Stimulated activated CD8-positive, alpha-beta memory T cell treated with anti-CD3 and anti-CD28 coated beads, Interleukin-7, amount 100 ng/mL, for 1 hour (primary cell): Measurements from ENCODE around the gene TMEM95.

Source experiments
- DNase-seq, 2 donors: peaks; one replicate each; pipeline ENCODE4 v3.0.0-alpha.2; 2020; ENCODE audit warnings: low read depth in 2 of 2

The TMEM95 gene

GRCh38 chr17:7403977-7404736 lies 49.2 kb downstream of the TMEM95 start, which contains the start of gene TMEM256:
Gene TMEM256 (minus strand): TSS chr17:7404097. CDS start chr17:7404084, 13 bp downstream.
- DNase-seq: peak; percentile 87 to 88

GRCh38 chr17:7404737-7405349 lies 49.9 kb downstream of the TMEM95 start:
- no peak for DNase-seq

GRCh38 chr17:7405350-7406234 lies 50.6 kb downstream of the TMEM95 start:
- no peak for DNase-seq

- DNase-seq: no peak
Observed at GRCh38 chr17:7406235-7406825, 51.4 kb downstream of the TMEM95 start.
